Upper lobe of left lung (tissue), 6 donors: ENCODE measurements around the gene C3orf22. TPM values are rescaled to one million over a fixed set of nuclear protein-coding genes. Genes with fewer than 3 reads are reported as not detected.

Source experiments
- ATAC-seq, 2 donors: fragments of 200-7000 bp; cut with Tn5 transposase; one replicate each; pipeline ENCODE4 v1.9.1; 2022; ENCODE audit warnings: mild to moderate bottlenecking in 2 of 2, moderate library complexity in 2 of 2; ENCODE audit not compliant: low FRiP score in 2 of 2
- DNase-seq, 2 donors: peaks; one replicate each; pipeline ENCODE4 v3.0.0-alpha.2; 2019 to 2020
- H3K27ac ChIP-seq, 4 donors: fragments of 200-600 bp; sonication (generic); one replicate each; pipeline ENCODE4 v1.5.1; 2016 to 2019
- H3K27me3 ChIP-seq, 4 donors: fragments of 200-600 bp; sonication (generic); one replicate each; pipeline ENCODE4 v1.5.1; 2017 to 2019
- H3K36me3 ChIP-seq, 4 donors: fragments of 200-600 bp; sonication (generic); one replicate each; pipeline ENCODE4 v1.5.1; 2016 to 2019
- H3K4me1 ChIP-seq, 4 donors: fragments of 200-600 bp; sonication (generic); one replicate each; pipeline ENCODE4 v1.5.1; 2018 to 2019
- H3K4me3 ChIP-seq, 4 donors: fragments of 200-600 bp; sonication (generic); one replicate each; pipeline ENCODE4 v1.5.1; 2017 to 2019; ENCODE audit warnings: mild to moderate bottlenecking in 2 of 4, moderate library complexity in 1 of 4
- H3K9me3 ChIP-seq, 4 donors: fragments of 200-600 bp; sonication (generic); one replicate each; pipeline ENCODE4 v1.5.1; 2018 to 2019
- CTCF ChIP-seq, 6 experiments: fragments of 450-650 bp in 4 of 6; fragments of 200-600 bp in 2 of 6; sonication (generic) in 2 of 6; IDR thresholded peaks; one replicate each; pipeline ENCODE4 v1.5.1; 2016 to 2019; ENCODE audit warnings: antibody characterized with exemption in 6 of 6
- EP300 ChIP-seq, 4 donors: sonication (generic); formaldehyde crosslinking; IDR thresholded peaks; one replicate each; pipeline ENCODE4 v1.5.1; 2017; ENCODE audit warnings: antibody characterized with exemption in 4 of 4, control low read depth in 2 of 4
- POLR2A ChIP-seq, 4 donors: fragments of 450-650 bp; IDR thresholded peaks; one replicate each; pipeline ENCODE4 v1.5.1; 2016 to 2017; ENCODE audit warnings: antibody characterized with exemption in 4 of 4, mild to moderate bottlenecking in 2 of 4
- POLR2AphosphoS5 ChIP-seq, 2 donors: sonication (generic); formaldehyde crosslinking; IDR thresholded peaks; one replicate each; pipeline ENCODE4 v1.5.1; 2017; ENCODE audit warnings: antibody characterized with exemption in 2 of 2
- WGBS, 2 donors: methylation state at CpG; one replicate each; pipeline ENCODE4 v1.1.5; 2017 to 2018; 5-methylcytosine and 5-hydroxymethylcytosine counted together
- total RNA-seq, 6 donors: library from RNA; depleted of rRNA in 4 of 6; stranded (reverse); fragments of >200 nt in 4 of 6; gene quantifications; one replicate each; pipeline versions ENCODE4 v1.1.0 to v1.2.1, GENCODE V29; 2016 to 2021
- donor health status: DM: no; HTN: no; CAD: no; lungs with moderate emphysema.
- donor health status: DM: no; HTN: yes; CAD: no; lungs with severe emphysema.

The C3orf22 gene
- total RNA-seq, 6 donors from 2014 or later: not detected

- 95% methylated on average over 6 to 11 of the region's 11 CpGs for WGBS, 2 donors
- H3K4me3 ChIP-seq: no peak overlapping the region
- peak in 1 of 2 donors; percentile 7 for ATAC-seq
These were observed 1.4 kb downstream of the C3orf22 start for GRCh38 chr3:126557415-126557745.

GRCh38 chr3:126556637-126557414 lies 1.9 kb downstream of the C3orf22 start:
- H3K36me3 ChIP-seq: no peaks in the 10 kb centered on the region
- ATAC-seq: no peak
- H3K27ac ChIP-seq: no peak overlapping the region
- no peaks in the 10 kb centered on the region for H3K27me3 ChIP-seq
- H3K4me1 ChIP-seq: no peaks in the 10 kb centered on the region
- H3K4me3 ChIP-seq: no peak overlapping the region
- 90 to 91% methylated on average over 6 to 7 of the region's 8 CpGs for whole genome bisulfite sequencing, 2 donors
- TF ChIP-seq CTCF (IDR thresholded peaks at IDR 0.05): no peak
- TF ChIP-seq POLR2A (IDR thresholded peaks at IDR 0.05): no peak
- no peak for TF ChIP-seq EP300 (IDR thresholded peaks at IDR 0.05)
- TF ChIP-seq POLR2AphosphoS5 (IDR thresholded peaks at IDR 0.05): no peak
- DNase-seq: peak in 1 of 2 donors; percentile 15
- peaks cover 0 to 4% (median 2%) of the 10 kb centered on the region in 4 donors for H3K9me3 ChIP-seq

More at GRCh38 chr3:126557415-126557745, 1.4 kb downstream of the C3orf22 start:
- Histone ChIP-seq H3K36me3 (no peaks in the 10 kb centered on the region), H3K9me3 (peaks cover 0 to 7% (median 2%) of the 10 kb centered on the region in 4 donors), H3K4me1 (no peaks in the 10 kb centered on the region), H3K27ac (no peak overlapping the region), H3K27me3 (no peaks in the 10 kb centered on the region)
- peak in 1 of 2 donors; percentile 19 for DNase-seq
- TF ChIP-seq POLR2A (IDR thresholded peaks at IDR 0.05): no peak
- no peak for TF ChIP-seq EP300 (IDR thresholded peaks at IDR 0.05)
- TF ChIP-seq POLR2AphosphoS5 (IDR thresholded peaks at IDR 0.05): no peak
- no peak for TF ChIP-seq CTCF (IDR thresholded peaks at IDR 0.05)

- TF ChIP-seq POLR2AphosphoS5 (IDR thresholded peaks at IDR 0.05) (no peak), EP300 (IDR thresholded peaks at IDR 0.05) (no peak), POLR2A (IDR thresholded peaks at IDR 0.05) (no peak), CTCF (IDR thresholded peaks at IDR 0.05) (no peak)
- no peaks in the 10 kb centered on the region for H3K27me3 ChIP-seq
- DNase-seq (peak in 1 of 2 donors; percentile 30), ATAC-seq (no peak)
- H3K4me3 ChIP-seq: no peak overlapping the region
- 70 to 84% methylated on average over 9 to 10 of the region's 10 CpGs for WGBS, 2 donors
- no peak overlapping the region for H3K27ac ChIP-seq
- H3K4me1 ChIP-seq: no peaks in the 10 kb centered on the region
- no peaks in the 10 kb centered on the region for H3K9me3 ChIP-seq
- H3K36me3 ChIP-seq: no peaks in the 10 kb centered on the region
These were observed 2.7 kb downstream of the C3orf22 start for GRCh38 chr3:126555795-126556636.

- ATAC-seq: no peak
- no peak for TF ChIP-seq POLR2A (IDR thresholded peaks at IDR 0.05)
- no peaks in the 10 kb centered on the region for H3K9me3 ChIP-seq
- H3K4me1 ChIP-seq: no peaks in the 10 kb centered on the region
- DNase-seq: peak; percentile 9 to 44
- WGBS, 2 donors: 83 to 85% methylated on average over 10 to 18 of the region's 19 CpGs
- no peak overlapping the region for H3K27ac ChIP-seq
- no peak overlapping the region for H3K4me3 ChIP-seq
- no peaks in the 10 kb centered on the region for H3K36me3 ChIP-seq
- no peaks in the 10 kb centered on the region for H3K27me3 ChIP-seq
These were observed 3.9 kb downstream of the C3orf22 start for GRCh38 chr3:126554560-126555525.
